Measurements from ENCODE around the gene ELL2. TPM values are rescaled to one million over a fixed set of nuclear protein-coding genes. Genes with fewer than 3 reads are reported as not detected.

The ELL2 gene
- total and polyA plus RNA-seq, 2 of the 13 experiments (the other 11 are each of a cell fraction or from before 2014, with no cell fraction given), result 78.9 to 97.1 TPM

DNA sequence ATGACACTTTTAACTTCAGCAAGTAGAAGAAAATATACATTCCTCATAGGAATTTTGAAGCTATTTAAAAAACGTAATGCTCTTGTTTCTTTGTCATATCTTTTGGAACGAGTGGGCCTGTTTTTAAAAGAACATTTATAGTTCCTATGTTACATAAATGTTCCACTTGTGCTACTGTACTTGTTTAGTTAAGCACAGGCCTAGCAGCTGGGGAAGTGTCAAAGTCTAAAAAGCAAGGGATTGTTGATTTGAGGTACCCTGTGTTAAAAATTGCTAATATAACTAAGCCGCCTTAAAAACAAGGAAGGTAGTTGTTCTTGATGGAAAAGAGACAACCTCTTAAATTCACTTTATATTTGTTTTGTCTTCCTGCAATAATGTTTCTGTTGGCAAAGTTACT, 27.2 kb upstream of the ELL2 start (continued):
- no peak for TF ChIP-seq ZNF724P (CRISPR knock-in tag; IDR thresholded peaks at IDR 0.05; ENCODE audit: borderline replicate concordance)
- TF ChIP-seq NCOA1 (CRISPR knock-in tag; IDR thresholded peaks at IDR 0.05), result no peak
- TF ChIP-seq, protein P1, sequence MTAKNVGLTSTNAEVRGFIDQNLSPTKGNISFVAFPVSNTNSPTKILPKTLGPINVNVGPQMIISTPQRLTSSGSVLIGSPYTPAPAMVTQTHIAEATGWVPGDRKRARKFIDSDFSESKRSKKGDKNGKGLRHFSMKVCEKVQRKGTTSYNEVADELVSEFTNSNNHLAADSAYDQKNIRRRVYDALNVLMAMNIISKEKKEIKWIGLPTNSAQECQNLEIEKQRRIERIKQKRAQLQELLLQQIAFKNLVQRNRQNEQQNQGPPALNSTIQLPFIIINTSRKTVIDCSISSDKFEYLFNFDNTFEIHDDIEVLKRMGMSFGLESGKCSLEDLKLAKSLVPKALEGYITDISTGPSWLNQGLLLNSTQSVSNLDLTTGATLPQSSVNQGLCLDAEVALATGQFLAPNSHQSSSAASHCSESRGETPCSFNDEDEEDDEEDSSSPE (CRISPR knock-in tag; IDR thresholded peaks at IDR 0.05), result no peak
- no peak for TF ChIP-seq ZNF33B (CRISPR knock-in tag; IDR thresholded peaks at IDR 0.05)
- no peak for TF ChIP-seq PHF20 (CRISPR knock-in tag; IDR thresholded peaks at IDR 0.05)
- TF ChIP-seq MXD4 (CRISPR knock-in tag; IDR thresholded peaks at IDR 0.05), result no peak
- peak; percentile 50; the same call in 1 of the 2 replicates for TF ChIP-seq YEATS4 (CRISPR knock-in tag; IDR thresholded peaks at IDR 0.05; ENCODE audit: borderline replicate concordance)
- TF ChIP-seq ZMYM4 (CRISPR knock-in tag; IDR thresholded peaks at IDR 0.05), result no peak; the same call in 1 of the 2 replicates
- TF ChIP-seq, protein P2, sequence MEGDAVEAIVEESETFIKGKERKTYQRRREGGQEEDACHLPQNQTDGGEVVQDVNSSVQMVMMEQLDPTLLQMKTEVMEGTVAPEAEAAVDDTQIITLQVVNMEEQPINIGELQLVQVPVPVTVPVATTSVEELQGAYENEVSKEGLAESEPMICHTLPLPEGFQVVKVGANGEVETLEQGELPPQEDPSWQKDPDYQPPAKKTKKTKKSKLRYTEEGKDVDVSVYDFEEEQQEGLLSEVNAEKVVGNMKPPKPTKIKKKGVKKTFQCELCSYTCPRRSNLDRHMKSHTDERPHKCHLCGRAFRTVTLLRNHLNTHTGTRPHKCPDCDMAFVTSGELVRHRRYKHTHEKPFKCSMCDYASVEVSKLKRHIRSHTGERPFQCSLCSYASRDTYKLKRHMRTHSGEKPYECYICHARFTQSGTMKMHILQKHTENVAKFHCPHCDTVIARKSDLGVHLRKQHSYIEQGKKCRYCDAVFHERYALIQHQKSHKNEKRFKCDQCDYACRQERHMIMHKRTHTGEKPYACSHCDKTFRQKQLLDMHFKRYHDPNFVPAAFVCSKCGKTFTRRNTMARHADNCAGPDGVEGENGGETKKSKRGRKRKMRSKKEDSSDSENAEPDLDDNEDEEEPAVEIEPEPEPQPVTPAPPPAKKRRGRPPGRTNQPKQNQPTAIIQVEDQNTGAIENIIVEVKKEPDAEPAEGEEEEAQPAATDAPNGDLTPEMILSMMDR (CRISPR knock-in tag; IDR thresholded peaks at IDR 0.05), result no peak
- TF ChIP-seq FOXK2 (IDR thresholded peaks at IDR 0.05), result no peak
- no peak; the same call in 1 of the 2 replicates for TF ChIP-seq TBX2 (CRISPR knock-in tag; IDR thresholded peaks at IDR 0.05; ENCODE audit: borderline replicate concordance)
- no peak for TF ChIP-seq JUNB (CRISPR knock-in tag; IDR thresholded peaks at IDR 0.05; ENCODE audit: borderline replicate concordance)
- TF ChIP-seq SOX5 (CRISPR knock-in tag; IDR thresholded peaks at IDR 0.05; ENCODE audit: borderline replicate concordance), result peak; percentile 82
- peak; percentile 30; the same call in 1 of the 2 replicates for TF ChIP-seq ETV5 (CRISPR knock-in tag; IDR thresholded peaks at IDR 0.05; ENCODE audit: borderline replicate concordance)
- TF ChIP-seq, protein P3, sequence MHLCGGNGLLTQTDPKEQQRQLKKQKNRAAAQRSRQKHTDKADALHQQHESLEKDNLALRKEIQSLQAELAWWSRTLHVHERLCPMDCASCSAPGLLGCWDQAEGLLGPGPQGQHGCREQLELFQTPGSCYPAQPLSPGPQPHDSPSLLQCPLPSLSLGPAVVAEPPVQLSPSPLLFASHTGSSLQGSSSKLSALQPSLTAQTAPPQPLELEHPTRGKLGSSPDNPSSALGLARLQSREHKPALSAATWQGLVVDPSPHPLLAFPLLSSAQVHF (CRISPR knock-in tag; IDR thresholded peaks at IDR 0.05), result no peak
- TF ChIP-seq JARID2 (CRISPR knock-in tag; IDR thresholded peaks at IDR 0.05; ENCODE audit: insufficient replicate concordance), result no peak
- no peak for TF ChIP-seq RNF2 (conservative IDR thresholded peaks at IDR 0.05; ENCODE audit: low read depth)
- peak; percentile 52; the same call in 1 of the 2 replicates for TF ChIP-seq POGZ (CRISPR knock-in tag; IDR thresholded peaks at IDR 0.05)
- TF ChIP-seq, protein P4, sequence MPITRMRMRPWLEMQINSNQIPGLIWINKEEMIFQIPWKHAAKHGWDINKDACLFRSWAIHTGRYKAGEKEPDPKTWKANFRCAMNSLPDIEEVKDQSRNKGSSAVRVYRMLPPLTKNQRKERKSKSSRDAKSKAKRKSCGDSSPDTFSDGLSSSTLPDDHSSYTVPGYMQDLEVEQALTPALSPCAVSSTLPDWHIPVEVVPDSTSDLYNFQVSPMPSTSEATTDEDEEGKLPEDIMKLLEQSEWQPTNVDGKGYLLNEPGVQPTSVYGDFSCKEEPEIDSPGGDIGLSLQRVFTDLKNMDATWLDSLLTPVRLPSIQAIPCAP (CRISPR knock-in tag; IDR thresholded peaks at IDR 0.05; ENCODE audit: low read depth), result no peak
- TF ChIP-seq, protein P5, sequence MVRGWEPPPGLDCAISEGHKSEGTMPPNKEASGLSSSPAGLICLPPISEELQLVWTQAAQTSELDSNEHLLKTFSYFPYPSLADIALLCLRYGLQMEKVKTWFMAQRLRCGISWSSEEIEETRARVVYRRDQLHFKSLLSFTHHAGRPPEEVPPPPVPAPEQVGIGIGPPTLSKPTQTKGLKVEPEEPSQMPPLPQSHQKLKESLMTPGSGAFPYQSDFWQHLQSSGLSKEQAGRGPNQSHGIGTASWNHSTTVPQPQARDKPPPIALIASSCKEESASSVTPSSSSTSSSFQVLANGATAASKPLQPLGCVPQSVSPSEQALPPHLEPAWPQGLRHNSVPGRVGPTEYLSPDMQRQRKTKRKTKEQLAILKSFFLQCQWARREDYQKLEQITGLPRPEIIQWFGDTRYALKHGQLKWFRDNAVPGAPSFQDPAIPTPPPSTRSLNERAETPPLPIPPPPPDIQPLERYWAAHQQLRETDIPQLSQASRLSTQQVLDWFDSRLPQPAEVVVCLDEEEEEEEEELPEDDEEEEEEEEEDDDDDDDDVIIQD (CRISPR knock-in tag; IDR thresholded peaks at IDR 0.05; ENCODE audit: low read depth), result peak; percentile 64; the same call in 1 of the 2 replicates
- TF ChIP-seq, protein P6, sequence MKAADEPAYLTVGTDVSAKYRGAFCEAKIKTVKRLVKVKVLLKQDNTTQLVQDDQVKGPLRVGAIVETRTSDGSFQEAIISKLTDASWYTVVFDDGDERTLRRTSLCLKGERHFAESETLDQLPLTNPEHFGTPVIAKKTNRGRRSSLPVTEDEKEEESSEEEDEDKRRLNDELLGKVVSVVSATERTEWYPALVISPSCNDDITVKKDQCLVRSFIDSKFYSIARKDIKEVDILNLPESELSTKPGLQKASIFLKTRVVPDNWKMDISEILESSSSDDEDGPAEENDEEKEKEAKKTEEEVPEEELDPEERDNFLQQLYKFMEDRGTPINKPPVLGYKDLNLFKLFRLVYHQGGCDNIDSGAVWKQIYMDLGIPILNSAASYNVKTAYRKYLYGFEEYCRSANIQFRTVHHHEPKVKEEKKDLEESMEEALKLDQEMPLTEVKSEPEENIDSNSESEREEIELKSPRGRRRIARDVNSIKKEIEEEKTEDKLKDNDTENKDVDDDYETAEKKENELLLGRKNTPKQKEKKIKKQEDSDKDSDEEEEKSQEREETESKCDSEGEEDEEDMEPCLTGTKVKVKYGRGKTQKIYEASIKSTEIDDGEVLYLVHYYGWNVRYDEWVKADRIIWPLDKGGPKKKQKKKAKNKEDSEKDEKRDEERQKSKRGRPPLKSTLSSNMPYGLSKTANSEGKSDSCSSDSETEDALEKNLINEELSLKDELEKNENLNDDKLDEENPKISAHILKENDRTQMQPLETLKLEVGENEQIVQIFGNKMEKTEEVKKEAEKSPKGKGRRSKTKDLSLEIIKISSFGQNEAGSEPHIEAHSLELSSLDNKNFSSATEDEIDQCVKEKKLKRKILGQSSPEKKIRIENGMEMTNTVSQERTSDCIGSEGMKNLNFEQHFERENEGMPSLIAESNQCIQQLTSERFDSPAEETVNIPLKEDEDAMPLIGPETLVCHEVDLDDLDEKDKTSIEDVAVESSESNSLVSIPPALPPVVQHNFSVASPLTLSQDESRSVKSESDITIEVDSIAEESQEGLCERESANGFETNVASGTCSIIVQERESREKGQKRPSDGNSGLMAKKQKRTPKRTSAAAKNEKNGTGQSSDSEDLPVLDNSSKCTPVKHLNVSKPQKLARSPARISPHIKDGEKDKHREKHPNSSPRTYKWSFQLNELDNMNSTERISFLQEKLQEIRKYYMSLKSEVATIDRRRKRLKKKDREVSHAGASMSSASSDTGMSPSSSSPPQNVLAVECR (CRISPR knock-in tag; IDR thresholded peaks at IDR 0.05; ENCODE audit: borderline replicate concordance), result no peak

All from HepG2 (cell line).